HepG2 (cell line): ENCODE results near the gene PBLD. TPM values are rescaled to one million over a fixed set of nuclear protein-coding genes. Genes with fewer than 3 reads are reported as not detected.

Experiments
- ATAC-seq: fragments of 200-7000 bp; cut with Tn5 transposase; 3 replicates; pipeline ENCODE4 v1.9.1; 2020; ENCODE audit warnings: mild to moderate bottlenecking, moderate library complexity
- BruUV-seq: library from RNA; stranded (reverse); fragments of 400-500 nt; replicated peaks from 2 replicates; lab custom pipeline; 2021; lab: Mats Ljungman, UMichigan
- CTCF ChIA-PET: fragments of 300-600 bp; formaldehyde crosslinking; extraction: SDS; loops from one replicate; lab custom pipeline; 2021; ENCODE audit warnings: low total read pairs, inconsistent platforms, low intra/inter-chr PET ratio; lab: Yijun Ruan, JAX
- POLR2A ChIA-PET: fragments of 350-600 bp; sonication (Branson Sonifier 250); formaldehyde crosslinking; loops from one replicate; lab custom pipeline; 2020; ENCODE audit warnings: antibody characterized with exemption, inconsistent platforms; lab: Yijun Ruan, JAX
- DNase-seq: peaks from one replicate; pipeline ENCODE4 v3.0.0-alpha.2; 2015; ENCODE audit warnings: low spot score
- FAIRE-seq: peaks from 3 replicates; lab custom pipeline; 2011; peaks lifted over from hg19 to GRCh38; lab: Jason Lieb, UNC
- H2AFZ ChIP-seq: one replicate; pipeline ENCODE4 v1.6.1; 2011; ENCODE audit warnings: low read length, inconsistent platforms
- H3K27ac ChIP-seq: fragments of 300-600 bp; 3 replicates; pipeline ENCODE4 v1.8.0; 2011; ENCODE audit warnings: mixed run types, mild to moderate bottlenecking, mixed read lengths, low read length, inconsistent platforms; ENCODE audit not compliant: insufficient read depth; ENCODE audit errors: extremely low read length
- H3K27me3 ChIP-seq, 2 experiments: fragments of 200-600 bp in 1 of 2; 2 replicates in 1 of 2; 3 replicates in 1 of 2; pipeline versions ENCODE4 v1.6.0 to v1.8.0; 2011; ENCODE audit warnings: low read length in 2 of 2, mild to moderate bottlenecking in 2 of 2, moderate library complexity in 2 of 2, inconsistent platforms in 1 of 2; ENCODE audit not compliant: insufficient read depth in 2 of 2, control insufficient read depth in 1 of 2
- H3K36me3 ChIP-seq, 2 experiments: fragments of 200-600 bp in 1 of 2; replicated peaks in 1 of 2; 2 replicates in 1 of 2; 3 replicates in 1 of 2; pipeline versions ENCODE4 v1.5.1 to v1.8.0; 2011; ENCODE audit warnings: low read length in 2 of 2, inconsistent platforms in 1 of 2; ENCODE audit not compliant: insufficient read depth in 2 of 2, control insufficient read depth in 1 of 2
- H3K4me1 ChIP-seq: 2 replicates; pipeline ENCODE4 v1.5.1; 2012; ENCODE audit warnings: low read length, inconsistent platforms; ENCODE audit not compliant: insufficient read depth
- H3K4me2 ChIP-seq: 2 replicates; pipeline ENCODE4 v1.6.0; 2011; ENCODE audit warnings: low read depth, low read length, inconsistent platforms
- H3K4me3 ChIP-seq, 3 experiments: fragments of 200-600 bp in 1 of 3; sonication (generic), shearing (Covaris generic) in 1 of 3; replicated peaks in 1 of 3; 2 replicates each; pipeline ENCODE4 v1.5.1; 2011 to 2016; ENCODE audit warnings: low read length in 3 of 3, inconsistent platforms in 2 of 3, low read depth in 2 of 3, mild to moderate bottlenecking in 2 of 3, control low read depth in 1 of 3, mixed read lengths in 1 of 3; ENCODE audit not compliant: insufficient read depth in 1 of 3
- H3K79me2 ChIP-seq: one replicate; pipeline ENCODE4 v1.6.1; 2011; ENCODE audit warnings: low read length, inconsistent platforms; ENCODE audit not compliant: insufficient read depth
- H3K9ac ChIP-seq: 2 replicates; pipeline ENCODE4 v1.6.0; 2011; ENCODE audit warnings: mild to moderate bottlenecking, low read depth, low read length, inconsistent platforms; ENCODE audit not compliant: insufficient read depth
- H3K9me3 ChIP-seq: 2 replicates; pipeline ENCODE4 v1.5.1; 2012; ENCODE audit warnings: mild to moderate bottlenecking, low read length
- H4K20me1 ChIP-seq: 2 replicates; pipeline ENCODE4 v1.6.0; 2011; ENCODE audit warnings: inconsistent platforms, mild to moderate bottlenecking, low read length, moderate library complexity; ENCODE audit not compliant: insufficient read depth
- AKNA ChIP-seq: sonication (generic); formaldehyde crosslinking; IDR thresholded peaks from 2 replicates; pipeline ENCODE4 v1.4.0; 2020; ENCODE audit warnings: missing genetic modification reagents, borderline replicate concordance
- HES4 ChIP-seq: sonication (generic); formaldehyde crosslinking; IDR thresholded peaks from 2 replicates; pipeline ENCODE4 v1.9.0; 2021; ENCODE audit warnings: mild to moderate bottlenecking, missing genetic modification reagents, borderline replicate concordance
- HOXD1 ChIP-seq: sonication (generic); formaldehyde crosslinking; IDR thresholded peaks from 2 replicates; pipeline ENCODE4 v1.5.0; 2020; ENCODE audit warnings: missing genetic modification reagents
- NFKBIZ ChIP-seq: IDR thresholded peaks from 2 replicates; pipeline ENCODE4 v1.6.1; 2018; ENCODE audit warnings: missing genetic modification reagents, missing compliant biosample characterization
- RORA ChIP-seq: sonication (generic); formaldehyde crosslinking; IDR thresholded peaks from 2 replicates; pipeline ENCODE4 v1.5.0; 2020; ENCODE audit warnings: mild to moderate bottlenecking, missing genetic modification reagents, moderate library complexity
- SCMH1 ChIP-seq: sonication (generic); formaldehyde crosslinking; IDR thresholded peaks from 2 replicates; pipeline ENCODE4 v1.9.0; 2021; ENCODE audit warnings: missing genetic modification reagents, mild to moderate bottlenecking, borderline replicate concordance
- SOX5 ChIP-seq: IDR thresholded peaks from 2 replicates; pipeline ENCODE4 v1.6.1; 2016; ENCODE audit warnings: borderline replicate concordance
- TARDBP ChIP-seq: sonication (generic); formaldehyde crosslinking; IDR thresholded peaks from 2 replicates; pipeline ENCODE4 v1.8.0; 2022; ENCODE audit warnings: mild to moderate bottlenecking, missing genetic modification reagents
- TMF1 ChIP-seq: sonication (generic); formaldehyde crosslinking; IDR thresholded peaks from 2 replicates; pipeline ENCODE4 v1.8.1; 2022; ENCODE audit warnings: low read depth, missing genetic modification reagents
- ZNF235 ChIP-seq: sonication (generic); formaldehyde crosslinking; IDR thresholded peaks from 2 replicates; pipeline ENCODE4 v1.8.1; 2023; ENCODE audit warnings: mild to moderate bottlenecking, missing genetic modification reagents, borderline replicate concordance
- ZNF589 ChIP-seq: sonication (generic); formaldehyde crosslinking; conservative IDR thresholded peaks from 2 replicates; pipeline ENCODE4 v1.8.0; 2022; ENCODE audit warnings: mild to moderate bottlenecking, moderate library complexity, missing genetic modification reagents
- ZSCAN9 ChIP-seq: IDR thresholded peaks from 2 replicates; pipeline ENCODE4 v1.6.1; 2016; ENCODE audit warnings: borderline replicate concordance
- WGBS: methylation state at CpG from one replicate; pipeline ENCODE4 v1.1.6; 2017; ENCODE audit warnings: low lambda C conversion rate; 5-methylcytosine and 5-hydroxymethylcytosine counted together
- in situ Hi-C: cut with HindIII; loops from 2 replicates; pipeline ENCODE4 v1.10.0; 2017; ENCODE audit warnings: low pct_unique_long_range_greater_than_20kb; ENCODE audit not compliant: extremely low pct_ligation_motif_present
- intact Hi-C: fragments of 100-400 bp; cut with micrococcal nuclease; formaldehyde crosslinking; loops from one replicate; pipeline ENCODE4 v1.10.0; 2022; ENCODE audit not compliant: unreplicated experiment
- polyA plus RNA-seq, 8 experiments: library from polyadenylated mRNA; depleted of rRNA in 3 of 8; stranded (reverse) in 7 of 8; unstranded in 1 of 8; fragments of >200 nt; fragmentation: Illumina TruSeq in 4 of 8; extraction: Trizol in 4 of 8; gene quantifications; 2 replicates each; pipeline versions ENCODE4 v1.2.1 to v1.2.3, GENCODE V29; 2011 to 2016; ENCODE audit warnings: low read depth in 4 of 8, missing spikeins in 1 of 8, mixed read lengths in 1 of 8; ENCODE audit not compliant: insufficient read depth in 1 of 8
- total RNA-seq, 5 experiments: library from RNA; depleted of rRNA; stranded (reverse); fragments of >200 nt; fragmentation: Illumina TruSeq; extraction: Trizol; gene quantifications; 2 replicates each; pipeline ENCODE4 v1.2.3, GENCODE V29; 2016; ENCODE audit warnings: low read depth in 1 of 5

Gene PBLD
- total and polyA plus RNA-seq, 2 of the 13 experiments (the other 11 are each of a cell fraction or from before 2014, with no cell fraction given), result 0.42 to 3.1 TPM

- TF ChIP-seq ZNF235, result no peak
These were observed 80.9 kb downstream of the PBLD start (continued) for GRCh38 chr10:68251625-68252495.

- Histone ChIP-seq H4K20me1 (no peaks in the 10 kb centered on the region), H3K79me2 (no peaks in the 10 kb centered on the region), H2AFZ (no peak overlapping the region), H3K27ac (no peak overlapping the region), H3K9me3 (no peaks in the 10 kb centered on the region), H3K4me3 (no peak overlapping the region), H3K36me3 (no peaks in the 10 kb centered on the region), H3K9ac (no peak overlapping the region), H3K4me2 (no peak overlapping the region), H3K27me3 (0 out of 5 replicates have a peak, but pooled peaks cover 0 to 4% of the 10 kb centered on the region in 2 experiments), H3K4me1 (no peaks in the 10 kb centered on the region)
- POLR2A ChIA-PET, result no interaction called here
- no TSS peak for BruUV-seq
- ATAC-seq, result no peak
- CTCF ChIA-PET, result no interaction called here
- in situ Hi-C loops (no loop called here), intact Hi-C loops (no loop called here)
- DNase-seq, result no peak
- FAIRE-seq, result no peak
- WGBS, result 68% methylated on average over 4 of the region's 7 CpGs
- TF ChIP-seq ZNF589 (CRISPR knock-in tag), result no peak
- no peak for TF ChIP-seq HOXD1 (CRISPR knock-in tag)
- no peak for TF ChIP-seq NFKBIZ
- no peak for TF ChIP-seq RORA (CRISPR knock-in tag)
These were observed 81.6 kb downstream of the PBLD start for GRCh38 chr10:68251151-68251550.

GRCh38 chr10:68249297-68249696, 83.4 kb downstream of the PBLD start:
- FAIRE-seq, result no peak
- TF ChIP-seq SOX5, result no peak
- no peak for TF ChIP-seq ZSCAN9 (CRISPR knock-in tag)
- no peak for TF ChIP-seq SCMH1
- TF ChIP-seq TMF1 (CRISPR knock-in tag), result no peak
- no peak for TF ChIP-seq AKNA (CRISPR knock-in tag)
- no peak for TF ChIP-seq TARDBP (CRISPR knock-in tag)
- no peak for TF ChIP-seq HES4 (CRISPR knock-in tag)

More at GRCh38 chr10:68249297-68249696, 83.4 kb downstream of the PBLD start:
- no peak overlapping the region for H2AFZ ChIP-seq
- 0 out of 5 replicates have a peak, but pooled peaks cover 0 to 4% of the 10 kb centered on the region in 2 experiments for H3K27me3 ChIP-seq
- ChIA-PET CTCF (no interaction called here), POLR2A (no interaction called here)
- WGBS, result 59% methylated on average over 4 of the region's 4 CpGs
- ATAC-seq, result no peak
- no peak overlapping the region for H3K4me2 ChIP-seq
- DNase-seq, result no peak
- in situ Hi-C loops, result no loop called here
- BruUV-seq, result no TSS peak
- no peak overlapping the region for H3K9ac ChIP-seq
- no peaks in the 10 kb centered on the region for H4K20me1 ChIP-seq
- no peak overlapping the region for H3K4me3 ChIP-seq
- intact Hi-C loops, result no loop called here
- no peaks in the 10 kb centered on the region for H3K36me3 ChIP-seq
- no peaks in the 10 kb centered on the region for H3K4me1 ChIP-seq
- H3K27ac ChIP-seq, result no peak overlapping the region
- no peaks in the 10 kb centered on the region for H3K79me2 ChIP-seq
- H3K9me3 ChIP-seq, result no peaks in the 10 kb centered on the region
